GM10248 (cell line): Measurements from ENCODE around the gene DOK1.

Experiments
- CTCF ChIA-PET: fragments of 300-600 bp; sonication (Branson Sonifier 250); formaldehyde crosslinking; extraction: SDS; loops from one replicate; lab custom pipeline; 2021; ENCODE audit warnings: antibody characterized with exemption; lab: Yijun Ruan, JAX
- POLR2A ChIA-PET: fragments of 350-650 bp; sonication (Branson Sonifier 250); formaldehyde crosslinking; extraction: SDS; loops from one replicate; lab custom pipeline; 2020; ENCODE audit warnings: antibody characterized with exemption; lab: Yijun Ruan, JAX
- DNase-seq: peaks from one replicate; pipeline ENCODE4 v3.0.0; 2012; ENCODE audit errors: extremely low spot score
- TF ChIP-seq, protein P1 (sequence below): IDR thresholded peaks from 2 replicates; pipeline ENCODE4 v1.5.1; 2012; ENCODE audit warnings: mild to moderate bottlenecking, low read depth; ENCODE audit errors: extremely low read depth, missing control alignments, control extremely low read depth

The DOK1 gene

DNA sequence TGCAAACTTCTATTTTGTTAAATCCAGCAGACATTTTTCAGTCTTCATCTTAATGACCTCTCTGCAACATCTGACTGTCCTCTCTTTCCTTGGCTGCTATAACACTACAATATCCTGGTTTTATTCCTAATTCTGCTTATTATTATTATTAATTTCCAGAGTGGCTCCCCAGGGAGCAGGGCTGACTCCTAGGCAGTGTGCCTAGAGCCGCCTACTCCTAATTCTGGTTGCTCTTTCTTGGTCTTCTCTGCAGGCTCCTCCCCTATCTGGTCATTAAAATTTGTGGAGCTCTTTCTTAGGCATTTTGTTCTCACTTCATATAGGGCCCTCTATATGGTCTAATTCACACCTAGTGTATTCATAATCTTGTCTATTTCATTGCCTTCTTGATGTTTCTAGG is 11.5 kb upstream of the DOK1 start:
- POLR2A ChIA-PET, result no interaction called here
- DNase-seq, result no peak
- CTCF ChIA-PET, result interaction anchor here (1.3 kb wide), 1 partner anchor 11 kb away, joined by 4 read pairs; no protein-coding TSS in a partner anchor
- TF ChIP-seq, protein P1, sequence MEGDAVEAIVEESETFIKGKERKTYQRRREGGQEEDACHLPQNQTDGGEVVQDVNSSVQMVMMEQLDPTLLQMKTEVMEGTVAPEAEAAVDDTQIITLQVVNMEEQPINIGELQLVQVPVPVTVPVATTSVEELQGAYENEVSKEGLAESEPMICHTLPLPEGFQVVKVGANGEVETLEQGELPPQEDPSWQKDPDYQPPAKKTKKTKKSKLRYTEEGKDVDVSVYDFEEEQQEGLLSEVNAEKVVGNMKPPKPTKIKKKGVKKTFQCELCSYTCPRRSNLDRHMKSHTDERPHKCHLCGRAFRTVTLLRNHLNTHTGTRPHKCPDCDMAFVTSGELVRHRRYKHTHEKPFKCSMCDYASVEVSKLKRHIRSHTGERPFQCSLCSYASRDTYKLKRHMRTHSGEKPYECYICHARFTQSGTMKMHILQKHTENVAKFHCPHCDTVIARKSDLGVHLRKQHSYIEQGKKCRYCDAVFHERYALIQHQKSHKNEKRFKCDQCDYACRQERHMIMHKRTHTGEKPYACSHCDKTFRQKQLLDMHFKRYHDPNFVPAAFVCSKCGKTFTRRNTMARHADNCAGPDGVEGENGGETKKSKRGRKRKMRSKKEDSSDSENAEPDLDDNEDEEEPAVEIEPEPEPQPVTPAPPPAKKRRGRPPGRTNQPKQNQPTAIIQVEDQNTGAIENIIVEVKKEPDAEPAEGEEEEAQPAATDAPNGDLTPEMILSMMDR, result no peak

DNA sequence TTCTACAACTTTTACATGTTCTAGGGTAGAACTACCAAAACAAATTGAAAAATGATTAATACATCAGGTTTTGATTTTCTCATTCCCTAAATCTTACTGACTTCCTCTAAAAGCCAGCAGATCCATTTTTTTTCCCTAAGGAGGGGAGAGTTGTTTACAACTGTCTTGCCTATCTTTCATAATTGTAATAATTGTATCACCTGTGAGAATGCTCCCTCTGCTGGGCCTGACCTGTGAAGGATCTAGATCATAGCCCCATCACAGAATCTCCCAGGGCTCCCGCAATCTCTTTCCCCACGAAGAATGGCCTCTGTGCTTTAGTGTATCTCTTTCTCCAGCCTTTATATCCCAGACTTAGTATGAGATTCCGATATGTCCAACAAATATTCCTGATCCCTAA is 9.9 kb upstream of the DOK1 start:
- CTCF ChIA-PET, result interaction anchor here (0.8 to 2.8 kb wide), 9 partner anchors 12 to 69 kb away, joined by 3 to 16 read pairs (median 3); no protein-coding TSS in a partner anchor
- TF ChIP-seq, protein P1, result peak; percentile 39
- POLR2A ChIA-PET, result no interaction called here
- no peak for DNase-seq

DNA sequence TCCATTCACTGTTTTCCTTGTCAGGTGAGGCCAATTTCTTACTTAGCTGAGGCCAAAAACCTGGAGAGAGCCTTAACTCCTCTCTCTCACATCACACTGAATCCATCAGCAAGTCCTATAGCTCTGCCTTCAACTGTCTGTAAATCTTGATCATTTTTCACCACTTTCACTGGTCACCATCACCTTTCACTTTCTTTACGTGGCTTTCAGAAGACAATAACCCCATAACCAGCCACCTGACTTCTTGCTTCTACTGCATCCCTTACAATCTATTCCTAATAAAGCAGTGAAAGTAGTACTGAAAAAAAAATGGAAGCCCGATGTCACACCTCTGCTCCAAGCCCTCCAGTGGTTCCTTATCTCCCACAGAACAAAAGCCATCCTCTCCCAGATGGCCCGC is 8.5 kb upstream of the DOK1 start:
- POLR2A ChIA-PET, result no interaction called here
- CTCF ChIA-PET, result interaction anchor here (1.0 to 2.8 kb wide), 4 partner anchors 15 to 41 kb away, joined by 4 to 8 read pairs (median 6); no protein-coding TSS in a partner anchor
- TF ChIP-seq, protein P1, result no peak
- no peak for DNase-seq

DNA sequence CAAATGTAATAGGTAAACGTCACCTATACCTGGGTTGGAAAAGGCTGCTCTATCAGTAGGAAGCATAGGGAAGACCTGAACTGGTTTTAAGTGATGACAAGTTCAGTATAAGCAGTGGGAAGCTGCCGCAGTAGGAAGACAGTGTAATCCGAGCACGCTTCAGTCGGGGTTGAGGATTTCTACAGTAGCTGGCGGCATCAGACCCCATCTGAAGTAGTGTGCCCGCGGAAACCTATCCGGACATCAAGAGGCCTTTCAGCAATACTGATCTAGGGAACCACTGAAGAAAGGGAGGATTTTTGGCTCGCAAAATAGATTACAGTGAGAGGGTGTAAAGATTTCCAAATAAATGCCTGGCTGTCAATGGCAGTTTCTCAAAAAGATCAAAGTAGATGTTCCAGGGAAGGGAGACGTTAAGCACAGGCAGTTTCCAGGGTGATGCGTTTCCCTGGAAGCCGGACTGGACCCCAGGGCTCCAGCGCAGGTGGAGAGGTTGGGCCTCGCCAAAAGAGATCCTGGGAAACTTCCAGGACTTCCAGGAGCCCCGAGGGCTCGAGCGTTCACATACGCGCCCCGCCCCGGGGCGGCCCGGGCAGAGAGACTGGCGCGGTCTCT is 6.1 kb upstream of the DOK1 start:
- CTCF ChIA-PET, result interaction anchor here (1.1 to 1.9 kb wide), 2 partner anchors 18 to 26 kb away, joined by 3 to 5 read pairs; no protein-coding TSS in a partner anchor
- no peak for DNase-seq
- POLR2A ChIA-PET, result no interaction called here
- TF ChIP-seq, protein P1, result no peak

DNA sequence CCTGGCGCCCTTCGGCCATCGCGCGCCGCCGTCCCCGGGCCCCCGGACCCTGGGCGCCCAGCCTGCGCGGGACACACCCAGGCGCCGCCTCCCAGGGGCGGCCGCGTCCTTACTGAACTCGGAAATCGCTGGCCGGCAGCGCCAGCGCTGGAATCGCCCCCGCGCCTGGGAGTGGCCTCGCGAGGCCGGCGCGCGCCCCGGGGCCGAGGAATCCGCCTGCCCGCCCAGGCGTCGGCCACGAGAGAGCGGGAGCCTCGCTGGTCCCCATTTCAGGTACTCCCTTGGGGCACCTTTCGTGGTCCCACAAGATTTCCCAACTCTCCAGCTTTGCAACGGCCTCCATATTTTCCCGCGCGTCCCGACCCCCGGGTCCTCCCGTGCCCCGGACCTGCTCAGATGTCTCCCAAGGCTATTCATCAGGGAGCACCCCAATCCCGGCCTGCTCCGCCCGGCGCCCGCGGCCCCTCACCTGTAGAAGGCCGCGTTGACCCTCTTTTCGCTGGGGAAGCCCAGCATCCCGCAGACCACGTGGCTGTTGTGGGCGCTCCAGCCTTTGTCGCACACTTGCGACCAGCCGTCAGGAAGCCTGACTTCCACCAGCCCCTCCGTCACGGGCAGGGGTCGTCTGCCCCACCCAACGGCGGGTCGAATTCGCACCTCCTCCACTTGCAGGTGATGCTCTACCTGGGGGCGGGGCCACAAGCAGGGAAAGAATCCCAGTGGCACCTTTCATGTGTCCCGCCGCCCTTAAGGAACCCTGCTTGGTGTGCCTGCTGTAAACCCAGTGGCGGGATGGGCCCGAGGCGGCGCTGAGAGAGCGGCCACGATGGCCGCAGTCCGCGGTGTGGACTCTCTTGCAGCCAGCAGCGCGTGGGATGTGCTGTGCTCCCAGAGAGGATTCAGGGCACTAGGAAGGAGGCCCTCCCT is 5.4 kb upstream of the DOK1 start:
- TF ChIP-seq, protein P1, result no peak
- CTCF ChIA-PET, result interaction anchor here (1.2 to 3.2 kb wide), 5 partner anchors 10 to 37 kb away, joined by 4 to 14 read pairs (median 5); no protein-coding TSS in a partner anchor
- POLR2A ChIA-PET, result no interaction called here
- peak; percentile 81 for DNase-seq

DNA sequence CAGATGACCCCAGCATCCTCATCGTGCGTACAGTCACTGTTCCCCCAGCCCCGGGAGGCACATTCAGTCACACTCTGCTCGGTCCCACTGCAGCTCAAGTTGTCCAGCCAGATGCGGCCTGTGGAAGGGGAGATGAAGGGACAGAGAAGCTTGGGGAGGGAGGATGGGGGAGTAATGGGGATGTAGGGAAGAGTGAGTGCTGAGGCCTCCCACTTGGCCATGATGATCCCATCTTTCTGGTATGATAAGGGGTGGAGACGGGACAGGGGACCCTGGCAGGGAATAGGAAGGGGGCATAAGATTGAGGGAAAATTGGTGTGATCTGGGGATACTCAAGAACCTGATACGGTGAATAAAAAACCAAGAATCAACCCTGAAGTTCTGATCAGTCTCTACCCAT is 4.3 kb upstream of the DOK1 start:
- no peak for DNase-seq
- CTCF ChIA-PET, result interaction anchor here (1.2 to 3.2 kb wide), 8 partner anchors 11 to 78 kb away, joined by 3 to 16 read pairs (median 6); partner anchors contain the start of genes AUP1, HTRA2 and MRPL53
- POLR2A ChIA-PET, result interaction anchor here (0.9 to 1.0 kb wide), 2 partner anchors 11 to 20 kb away, joined by 3 read pairs; no protein-coding TSS in a partner anchor
- TF ChIP-seq, protein P1, result no peak
